MM.1S (cell line): Measurements from ENCODE around the gene SQOR.

Source experiments
- DNase-seq: peaks from one replicate; pipeline ENCODE4 v3.0.0-alpha.2; 2015
- H2AFZ ChIP-seq: fragments of 300-600 bp; sonication (generic); 2 replicates; pipeline ENCODE4 v1.6.0; 2016; ENCODE audit warnings: antibody characterized with exemption, low read length
- H3F3A ChIP-seq: fragments of 300-600 bp; sonication (generic); 2 replicates; pipeline ENCODE4 v1.6.1; 2016; ENCODE audit warnings: mild to moderate bottlenecking, antibody characterized with exemption, low read length, moderate library complexity, mixed read lengths; ENCODE audit not compliant: insufficient read depth
- H3K27ac ChIP-seq: fragments of 300-600 bp; sonication (generic); 2 replicates; pipeline ENCODE4 v1.5.1; 2016; ENCODE audit warnings: mild to moderate bottlenecking, low read length
- H3K27me3 ChIP-seq: fragments of 300-600 bp; sonication (generic); replicated peaks from 2 replicates; pipeline ENCODE4 v1.6.0; 2016; ENCODE audit warnings: low read length; ENCODE audit not compliant: insufficient read depth
- H3K36me3 ChIP-seq: fragments of 300-600 bp; sonication (generic); replicated peaks from 2 replicates; pipeline ENCODE4 v1.6.1; 2016; ENCODE audit warnings: mild to moderate bottlenecking, low read length, mixed read lengths; ENCODE audit not compliant: insufficient read depth
- H3K4me1 ChIP-seq: fragments of 300-600 bp; sonication (generic); 2 replicates; pipeline ENCODE4 v1.6.1; 2016; ENCODE audit warnings: low read length, mixed read lengths
- H3K4me2 ChIP-seq: fragments of 300-600 bp; sonication (generic); 2 replicates; pipeline ENCODE4 v1.6.0; 2016; ENCODE audit warnings: low read depth, low read length
- H3K4me3 ChIP-seq: fragments of 300-600 bp; sonication (generic); 2 replicates; pipeline ENCODE4 v1.5.1; 2016; ENCODE audit warnings: low read length, mixed read lengths
- H3K79me2 ChIP-seq: fragments of 300-600 bp; sonication (generic); 2 replicates; pipeline ENCODE4 v1.6.1; 2016; ENCODE audit warnings: mixed run types, low read length, mixed read lengths
- H3K9ac ChIP-seq: fragments of 300-600 bp; sonication (generic); 2 replicates; pipeline ENCODE4 v1.6.1; 2016; ENCODE audit warnings: low read length, mixed read lengths
- H3K9me2 ChIP-seq: fragments of 300-600 bp; sonication (generic); replicated peaks from 2 replicates; pipeline ENCODE4 v1.6.1; 2016; ENCODE audit warnings: mild to moderate bottlenecking, low read length, mixed read lengths; ENCODE audit not compliant: insufficient read depth
- H3K9me3 ChIP-seq: fragments of 300-600 bp; sonication (generic); replicated peaks from 2 replicates; pipeline ENCODE4 v1.6.1; 2016; ENCODE audit warnings: mild to moderate bottlenecking, low read length, mixed read lengths; ENCODE audit not compliant: insufficient read depth
- H4K20me1 ChIP-seq: fragments of 300-600 bp; sonication (generic); 2 replicates; pipeline ENCODE4 v1.6.1; 2016; ENCODE audit warnings: mild to moderate bottlenecking, low read length, moderate library complexity, mixed read lengths; ENCODE audit not compliant: insufficient read depth
- EZH2 ChIP-seq: fragments of 300-600 bp; sonication (generic); optimal IDR thresholded peaks from 2 replicates; pipeline ENCODE3; 2017; ENCODE audit warnings: low read depth, mild to moderate bottlenecking, antibody characterized with exemption, low read length, mixed read lengths
- EZH2phosphoT487 ChIP-seq: fragments of 300-600 bp; sonication (generic); IDR thresholded peaks from 2 replicates; pipeline ENCODE4 v1.6.1; 2018; ENCODE audit warnings: antibody characterized with exemption, low read length
- TF ChIP-seq, protein P1 (sequence below): fragments of 300-600 bp; sonication (generic); IDR thresholded peaks from 2 replicates; pipeline ENCODE4 v1.5.1; 2016; ENCODE audit warnings: antibody characterized with exemption, low read length, mixed read lengths

Gene SQOR

DNA sequence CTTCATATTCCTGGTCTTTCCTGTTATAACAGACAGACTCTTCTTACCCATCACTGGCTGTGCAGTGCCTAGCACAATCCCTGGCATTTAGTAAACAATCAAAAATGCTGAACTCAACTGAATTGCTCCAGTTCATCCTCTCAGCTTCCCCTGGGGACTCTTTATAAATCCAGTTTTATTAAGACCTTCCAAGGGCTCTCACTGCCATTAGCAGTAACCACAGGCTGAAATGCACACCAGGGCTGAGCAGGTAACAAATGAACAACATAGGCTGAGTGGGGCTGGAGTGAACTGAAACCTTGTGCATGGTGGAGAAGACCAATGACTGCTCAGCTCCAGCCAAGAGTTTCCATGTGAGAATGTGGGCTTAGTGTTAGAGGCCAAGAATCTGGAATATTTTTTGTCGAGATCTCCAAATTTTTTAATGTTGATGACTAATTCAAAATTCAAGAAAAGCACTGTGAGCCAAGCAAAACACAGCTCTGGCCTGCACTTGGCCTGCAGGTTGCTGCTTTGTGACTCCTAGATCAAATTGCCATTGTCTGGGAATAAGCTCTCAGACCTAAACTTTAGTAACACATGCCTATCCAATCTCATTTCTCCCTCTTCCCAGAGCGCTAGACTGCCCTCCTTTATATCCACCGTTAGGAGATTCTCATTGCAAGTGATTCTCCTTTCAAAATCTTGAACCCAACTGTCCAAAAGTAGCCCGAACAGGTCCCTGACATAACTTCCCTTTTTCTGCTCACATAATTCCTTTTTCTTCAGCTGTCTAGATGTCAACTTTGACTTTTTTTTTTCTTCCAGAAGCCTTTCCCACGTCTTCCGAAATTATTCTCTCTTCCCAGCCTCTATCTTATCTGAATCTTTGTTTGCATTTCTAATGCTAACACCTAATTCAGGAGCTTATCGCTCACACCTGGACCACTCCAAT lies 7.4 kb downstream of the SQOR start:
- H3K4me3 ChIP-seq: no peak overlapping the region
- no peaks in the 10 kb centered on the region for H3K9me2 ChIP-seq
- H3K9ac ChIP-seq: no peak overlapping the region
- peaks cover 9% of the 10 kb centered on the region for H3F3A ChIP-seq
- H3K36me3 ChIP-seq: no peaks in the 10 kb centered on the region
- no peaks in the 10 kb centered on the region for H3K9me3 ChIP-seq
- peaks cover 94% of the 10 kb centered on the region for H3K79me2 ChIP-seq
- TF ChIP-seq, protein P1, sequence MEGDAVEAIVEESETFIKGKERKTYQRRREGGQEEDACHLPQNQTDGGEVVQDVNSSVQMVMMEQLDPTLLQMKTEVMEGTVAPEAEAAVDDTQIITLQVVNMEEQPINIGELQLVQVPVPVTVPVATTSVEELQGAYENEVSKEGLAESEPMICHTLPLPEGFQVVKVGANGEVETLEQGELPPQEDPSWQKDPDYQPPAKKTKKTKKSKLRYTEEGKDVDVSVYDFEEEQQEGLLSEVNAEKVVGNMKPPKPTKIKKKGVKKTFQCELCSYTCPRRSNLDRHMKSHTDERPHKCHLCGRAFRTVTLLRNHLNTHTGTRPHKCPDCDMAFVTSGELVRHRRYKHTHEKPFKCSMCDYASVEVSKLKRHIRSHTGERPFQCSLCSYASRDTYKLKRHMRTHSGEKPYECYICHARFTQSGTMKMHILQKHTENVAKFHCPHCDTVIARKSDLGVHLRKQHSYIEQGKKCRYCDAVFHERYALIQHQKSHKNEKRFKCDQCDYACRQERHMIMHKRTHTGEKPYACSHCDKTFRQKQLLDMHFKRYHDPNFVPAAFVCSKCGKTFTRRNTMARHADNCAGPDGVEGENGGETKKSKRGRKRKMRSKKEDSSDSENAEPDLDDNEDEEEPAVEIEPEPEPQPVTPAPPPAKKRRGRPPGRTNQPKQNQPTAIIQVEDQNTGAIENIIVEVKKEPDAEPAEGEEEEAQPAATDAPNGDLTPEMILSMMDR: no peak
- TF ChIP-seq EZH2 (no peak), EZH2phosphoT487 (no peak)
- no peak overlapping the region for H3K4me2 ChIP-seq
- no peak overlapping the region for H3K27ac ChIP-seq
- H2AFZ ChIP-seq: no peak overlapping the region
- H4K20me1 ChIP-seq: no peaks in the 10 kb centered on the region
- peaks cover 7% of the 10 kb centered on the region for H3K4me1 ChIP-seq
- no peak for DNase-seq
- no peaks in the 10 kb centered on the region for H3K27me3 ChIP-seq

DNA sequence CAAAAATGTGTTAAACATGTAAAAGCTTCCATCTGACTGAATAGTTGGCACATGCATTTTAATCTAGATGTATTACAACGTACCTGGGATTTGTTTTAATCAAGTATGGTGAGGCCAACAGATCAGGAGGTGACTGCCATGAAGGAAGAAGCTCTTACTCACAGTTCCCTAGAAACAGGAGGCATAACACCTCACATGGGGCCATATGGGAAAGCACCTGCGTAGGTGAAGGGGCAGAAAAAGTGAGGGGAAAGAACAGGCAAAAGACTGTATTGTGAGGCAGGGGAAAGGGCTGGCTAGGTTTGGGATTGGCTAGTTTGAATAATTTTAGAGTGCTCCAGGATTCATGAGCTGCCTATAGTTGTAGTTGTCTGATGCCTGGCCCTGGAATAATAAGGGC lies 9.6 kb downstream of the SQOR start:
- Histone ChIP-seq H2AFZ (no peak overlapping the region), H3F3A (peaks cover 16% of the 10 kb centered on the region), H4K20me1 (no peaks in the 10 kb centered on the region), H3K36me3 (no peaks in the 10 kb centered on the region), H3K27me3 (no peaks in the 10 kb centered on the region), H3K79me2 (peaks cover 92% of the 10 kb centered on the region), H3K27ac (no peak overlapping the region), H3K9me2 (no peaks in the 10 kb centered on the region), H3K4me1 (peaks cover 16% of the 10 kb centered on the region), H3K9me3 (no peaks in the 10 kb centered on the region), H3K4me3 (no peak overlapping the region), H3K4me2 (no peak overlapping the region), H3K9ac (no peak overlapping the region)
- TF ChIP-seq, protein P1: no peak
- TF ChIP-seq EZH2phosphoT487 (no peak), EZH2 (no peak)
- no peak for DNase-seq

DNA sequence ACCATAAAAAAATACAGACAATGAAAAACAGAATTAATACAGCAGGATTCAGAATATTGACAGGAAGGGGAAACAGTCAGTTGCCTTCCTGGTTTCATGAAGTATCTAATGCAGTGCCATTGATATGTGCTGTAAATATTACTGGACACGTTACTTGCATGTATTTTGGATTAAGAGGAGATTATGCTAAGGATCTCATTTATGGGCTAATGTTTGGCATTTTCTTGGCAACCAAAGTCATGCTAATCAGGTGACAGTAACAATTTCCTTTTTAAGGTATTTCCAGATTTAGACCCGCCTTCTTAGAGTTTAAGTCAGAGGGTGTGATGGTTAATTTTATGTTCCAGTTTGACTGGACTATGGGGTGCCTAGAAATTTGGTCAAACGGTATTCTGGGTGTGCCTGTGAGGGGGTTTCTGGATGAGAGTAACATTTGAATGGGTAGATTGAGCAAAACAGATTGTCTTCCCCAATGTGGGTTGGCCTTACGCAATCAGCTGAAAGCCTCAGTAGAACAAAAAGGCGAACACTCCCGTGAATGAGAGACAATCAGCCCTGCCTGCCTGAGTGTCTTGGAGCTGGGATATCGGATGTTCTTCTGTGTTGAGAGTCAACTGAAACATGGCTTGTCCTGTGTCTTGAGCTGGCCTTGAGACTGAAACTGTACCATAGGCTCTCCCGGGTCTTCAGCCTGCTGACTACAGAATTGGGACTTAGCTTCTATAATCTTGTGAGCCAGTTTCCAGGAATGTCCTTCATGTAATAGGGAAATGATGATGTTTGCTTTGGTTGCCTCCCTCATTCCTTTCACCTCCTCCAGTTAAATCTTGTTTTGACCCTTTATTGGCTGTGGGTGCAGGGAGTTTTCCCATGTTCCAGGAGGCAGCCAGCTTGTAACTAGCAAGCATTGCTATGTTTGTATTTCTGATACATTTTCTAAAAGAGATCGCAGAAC lies 10.5 kb downstream of the SQOR start:
- no peak overlapping the region for H3K4me2 ChIP-seq
- no peak overlapping the region for H2AFZ ChIP-seq
- H3K79me2 ChIP-seq: peaks cover 92% of the 10 kb centered on the region
- H3K27ac ChIP-seq: no peak overlapping the region
- H3K9me3 ChIP-seq: no peaks in the 10 kb centered on the region
- DNase-seq: no peak
- H4K20me1 ChIP-seq: no peaks in the 10 kb centered on the region
- peaks cover 16% of the 10 kb centered on the region for H3K4me1 ChIP-seq
- H3K36me3 ChIP-seq: no peaks in the 10 kb centered on the region
- H3K9ac ChIP-seq: no peak overlapping the region
- no peaks in the 10 kb centered on the region for H3K27me3 ChIP-seq
- TF ChIP-seq EZH2phosphoT487 (no peak), EZH2 (no peak)
- TF ChIP-seq, protein P1: no peak
- peaks cover 16% of the 10 kb centered on the region for H3F3A ChIP-seq
- H3K4me3 ChIP-seq: no peak overlapping the region
- H3K9me2 ChIP-seq: no peaks in the 10 kb centered on the region
